ENCODE measurements around the gene TTLL5. TPM values are rescaled to one million over a fixed set of nuclear protein-coding genes. Genes with fewer than 3 reads are reported as not detected.
A peak's percentile ranks its signal among the peaks of the same experiment; 100 is the strongest.

TTLL5 gene
- total and polyA plus RNA-seq, 2 of the 13 experiments (the other 11 are each of a cell fraction or from before 2014, with no cell fraction given): 11.8 to 18.8 TPM

- TF ChIP-seq, protein P1, sequence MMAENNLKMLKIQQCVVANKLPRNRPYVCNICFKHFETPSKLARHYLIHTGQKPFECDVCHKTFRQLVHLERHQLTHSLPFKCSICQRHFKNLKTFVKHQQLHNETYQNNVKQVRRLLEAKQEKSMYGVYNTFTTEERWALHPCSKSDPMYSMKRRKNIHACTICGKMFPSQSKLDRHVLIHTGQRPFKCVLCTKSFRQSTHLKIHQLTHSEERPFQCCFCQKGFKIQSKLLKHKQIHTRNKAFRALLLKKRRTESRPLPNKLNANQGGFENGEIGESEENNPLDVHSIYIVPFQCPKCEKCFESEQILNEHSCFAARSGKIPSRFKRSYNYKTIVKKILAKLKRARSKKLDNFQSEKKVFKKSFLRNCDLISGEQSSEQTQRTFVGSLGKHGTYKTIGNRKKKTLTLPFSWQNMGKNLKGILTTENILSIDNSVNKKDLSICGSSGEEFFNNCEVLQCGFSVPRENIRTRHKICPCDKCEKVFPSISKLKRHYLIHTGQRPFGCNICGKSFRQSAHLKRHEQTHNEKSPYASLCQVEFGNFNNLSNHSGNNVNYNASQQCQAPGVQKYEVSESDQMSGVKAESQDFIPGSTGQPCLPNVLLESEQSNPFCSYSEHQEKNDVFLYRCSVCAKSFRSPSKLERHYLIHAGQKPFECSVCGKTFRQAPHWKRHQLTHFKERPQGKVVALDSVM (CRISPR knock-in tag; IDR thresholded peaks at IDR 0.05): no peak
- TF ChIP-seq ZNF234 (CRISPR knock-in tag; conservative IDR thresholded peaks at IDR 0.05) (no peak), MIXL1 (CRISPR knock-in tag; IDR thresholded peaks at IDR 0.05) (peak; percentile 54; the same call in 1 of the 2 replicates), ZSCAN30 (CRISPR knock-in tag; IDR thresholded peaks at IDR 0.05) (no peak), ZNF839 (CRISPR knock-in tag; IDR thresholded peaks at IDR 0.05; ENCODE audit: borderline replicate concordance) (no peak), AKNA (CRISPR knock-in tag; IDR thresholded peaks at IDR 0.05; ENCODE audit: borderline replicate concordance) (no peak), NCOA2 (CRISPR knock-in tag; IDR thresholded peaks at IDR 0.05) (peak; percentile 59), BORCS8-MEF2B (CRISPR knock-in tag; IDR thresholded peaks at IDR 0.05) (no peak), IRF2 (CRISPR knock-in tag; IDR thresholded peaks at IDR 0.05) (peak; percentile 78), KLF12 (CRISPR knock-in tag; IDR thresholded peaks at IDR 0.05; ENCODE audit: borderline replicate concordance) (no peak), ZNF441 (CRISPR knock-in tag; IDR thresholded peaks at IDR 0.05; ENCODE audit: borderline replicate concordance) (no peak), SRY (CRISPR knock-in tag; IDR thresholded peaks at IDR 0.05) (no peak), ZNF30 (CRISPR knock-in tag; IDR thresholded peaks at IDR 0.05) (no peak), MEIS1 (CRISPR knock-in tag; IDR thresholded peaks at IDR 0.05; ENCODE audit: borderline replicate concordance) (no peak), HNF4G (IDR thresholded peaks at IDR 0.05; ENCODE audit: borderline replicate concordance, low read depth, low read length) (peak; percentile 65; the same call in 1 of the 2 replicates), HNF4G (CRISPR knock-in tag; IDR thresholded peaks at IDR 0.05; ENCODE audit: borderline replicate concordance, low read depth) (peak; percentile 54; the same call in 1 of the 2 replicates), CSRNP1 (CRISPR knock-in tag; IDR thresholded peaks at IDR 0.05) (no peak), KAT8 (CRISPR knock-in tag; IDR thresholded peaks at IDR 0.05) (peak; percentile 82)
- TF ChIP-seq, protein P2, sequence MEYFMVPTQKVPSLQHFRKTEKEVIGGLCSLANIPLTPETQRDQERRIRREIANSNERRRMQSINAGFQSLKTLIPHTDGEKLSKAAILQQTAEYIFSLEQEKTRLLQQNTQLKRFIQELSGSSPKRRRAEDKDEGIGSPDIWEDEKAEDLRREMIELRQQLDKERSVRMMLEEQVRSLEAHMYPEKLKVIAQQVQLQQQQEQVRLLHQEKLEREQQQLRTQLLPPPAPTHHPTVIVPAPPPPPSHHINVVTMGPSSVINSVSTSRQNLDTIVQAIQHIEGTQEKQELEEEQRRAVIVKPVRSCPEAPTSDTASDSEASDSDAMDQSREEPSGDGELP (IDR thresholded peaks at IDR 0.05; ENCODE audit: borderline replicate concordance, low read depth): no peak
- TF ChIP-seq, protein P3, sequence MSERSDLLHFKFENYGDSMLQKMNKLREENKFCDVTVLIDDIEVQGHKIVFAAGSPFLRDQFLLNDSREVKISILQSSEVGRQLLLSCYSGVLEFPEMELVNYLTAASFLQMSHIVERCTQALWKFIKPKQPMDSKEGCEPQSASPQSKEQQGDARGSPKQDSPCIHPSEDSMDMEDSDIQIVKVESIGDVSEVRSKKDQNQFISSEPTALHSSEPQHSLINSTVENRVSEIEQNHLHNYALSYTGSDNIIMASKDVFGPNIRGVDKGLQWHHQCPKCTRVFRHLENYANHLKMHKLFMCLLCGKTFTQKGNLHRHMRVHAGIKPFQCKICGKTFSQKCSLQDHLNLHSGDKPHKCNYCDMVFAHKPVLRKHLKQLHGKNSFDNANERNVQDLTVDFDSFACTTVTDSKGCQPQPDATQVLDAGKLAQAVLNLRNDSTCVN (CRISPR knock-in tag; IDR thresholded peaks at IDR 0.05; ENCODE audit: borderline replicate concordance): no peak
These were observed 328.1 kb downstream of the TTLL5 start (continued) for GRCh38 chr14:75989134-75989533.
